ENCODE measurements around the gene FOLR2. TPM values are rescaled to one million over a fixed set of nuclear protein-coding genes. Genes with fewer than 3 reads are reported as not detected.

The FOLR2 gene
- total and polyA plus RNA-seq, 2 of the 8 experiments (the other 6 are each of a cell fraction or from before 2014, with no cell fraction given): not detected

DNA sequence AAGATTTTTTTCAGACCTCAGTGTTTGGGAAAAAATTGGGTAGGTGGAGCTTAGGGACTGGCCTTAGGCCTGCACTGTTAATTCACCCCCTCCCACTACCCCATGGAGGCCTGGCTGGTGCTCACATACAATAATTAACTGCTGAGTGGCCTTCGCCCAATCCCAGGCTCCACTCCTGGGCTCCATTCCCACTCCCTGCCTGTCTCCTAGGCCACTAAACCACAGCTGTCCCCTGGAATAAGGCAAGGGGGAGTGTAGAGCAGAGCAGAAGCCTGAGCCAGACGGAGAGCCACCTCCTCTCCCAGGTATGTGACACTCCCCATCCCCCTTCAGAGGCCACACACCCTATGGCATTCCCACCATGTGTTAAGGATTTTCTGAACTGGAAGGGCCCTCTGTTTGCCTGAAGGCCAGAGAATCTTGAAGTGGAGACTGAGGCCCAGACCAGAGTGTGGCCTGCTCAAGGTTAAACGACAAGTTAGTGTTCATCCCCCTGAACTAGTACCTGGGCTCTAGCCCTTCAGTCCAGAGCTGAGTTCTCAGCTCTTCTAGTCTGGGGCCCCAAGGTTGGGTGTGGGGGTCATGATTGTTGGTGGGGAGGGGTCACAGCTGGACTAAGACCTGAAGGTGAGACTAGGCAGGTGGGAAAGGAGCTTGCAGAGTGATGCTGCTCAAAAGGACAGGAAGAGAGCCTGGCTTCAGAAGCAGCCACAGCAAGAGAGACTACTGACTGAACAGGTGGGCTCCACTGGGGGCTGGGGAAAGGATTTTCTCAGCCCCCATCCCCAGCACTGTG is 26.9 kb upstream of the FOLR2 start (continued):
- TF ChIP-seq RAD21 (IDR thresholded peaks at IDR 0.05 in 1 of 2, conservative IDR thresholded peaks at IDR 0.05 in 1 of 2; ENCODE audit: low read depth in 2 of 2, low read length in 2 of 2): no peak
- TF ChIP-seq RNF2 (IDR thresholded peaks at IDR 0.05; ENCODE audit: borderline replicate concordance, low read depth, low read length, missing control alignments, poor library complexity, severe bottlenecking): no peak
- no peak for TF ChIP-seq SRF (IDR thresholded peaks at IDR 0.05; ENCODE audit: low read depth, low read length)
- TF ChIP-seq SIX5 (IDR thresholded peaks at IDR 0.05; ENCODE audit: low read depth, low read length): no peak
- no peak for TF ChIP-seq ASH2L (IDR thresholded peaks at IDR 0.05; ENCODE audit: low read length)
- TF ChIP-seq POLR2AphosphoS5 (IDR thresholded peaks at IDR 0.05; ENCODE audit: low read depth, low read length): no peak
- TF ChIP-seq CHD1 (IDR thresholded peaks at IDR 0.05; ENCODE audit: low read depth, low read length): no peak

All from H1 (cell line).